ENCODE measurements around the gene SREK1IP1.

SREK1IP1 gene

DNA sequence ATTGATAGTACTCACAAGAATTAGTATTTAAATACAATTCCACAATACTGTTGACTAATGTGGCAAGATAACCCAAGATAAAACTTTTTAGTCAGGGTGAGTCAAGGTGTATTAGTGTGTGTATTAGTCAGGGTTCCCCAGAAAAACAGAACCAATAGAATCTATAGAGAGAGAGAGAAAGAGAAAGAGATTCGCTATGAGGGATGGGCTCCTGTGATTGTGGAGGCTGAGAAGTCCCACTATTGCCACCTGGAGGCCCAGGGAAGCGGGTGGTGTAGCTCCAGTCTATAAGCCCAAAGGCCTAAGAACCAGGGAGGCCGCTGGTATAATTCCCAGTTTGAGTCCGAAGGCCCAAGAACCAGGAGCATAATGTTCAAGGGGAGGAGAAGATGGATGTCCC lies 88.2 kb downstream of the SREK1IP1 start:
- DNase-seq = peak; percentile 8 to 9

DNA sequence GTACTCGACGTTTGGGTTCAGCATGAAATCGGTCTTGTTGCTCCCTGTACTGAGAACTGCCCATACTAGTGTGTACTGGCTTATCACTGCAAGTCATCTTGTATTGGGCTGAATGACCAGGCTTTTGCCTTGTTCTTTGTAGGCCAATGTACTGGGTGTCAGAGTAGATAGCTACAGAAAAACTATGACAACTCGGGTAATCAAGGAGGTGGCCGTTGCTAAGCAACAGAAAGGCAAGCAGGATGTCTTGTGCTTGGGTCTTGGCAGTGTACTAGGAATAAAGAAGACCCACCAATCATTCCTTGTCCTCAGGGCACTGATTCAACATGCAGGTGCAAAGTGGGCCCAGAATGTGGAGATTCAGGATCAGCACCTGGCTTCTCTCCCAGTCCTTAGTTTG lies 90.1 kb downstream of the SREK1IP1 start:
- no peak for DNase-seq

DNA sequence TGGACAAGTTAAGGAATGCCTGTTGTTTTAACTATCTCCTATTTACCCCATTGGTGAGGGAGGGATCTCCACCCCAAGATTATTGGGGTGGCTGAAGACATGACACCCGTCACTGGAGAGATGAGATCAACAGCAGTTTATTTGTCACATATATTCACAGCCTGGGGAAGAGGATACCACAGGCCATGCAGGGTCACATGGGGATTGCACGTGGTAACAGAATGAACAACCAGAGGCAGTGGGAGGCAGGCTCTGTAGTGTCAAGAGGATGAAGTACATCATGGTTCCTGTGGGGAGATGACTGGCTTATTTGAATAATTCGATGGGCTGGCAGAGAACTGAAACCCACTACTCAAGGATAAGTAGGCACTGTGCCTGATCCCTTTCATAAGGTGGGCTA lies 96.8 kb downstream of the SREK1IP1 start:
- no peak for DNase-seq

DNA sequence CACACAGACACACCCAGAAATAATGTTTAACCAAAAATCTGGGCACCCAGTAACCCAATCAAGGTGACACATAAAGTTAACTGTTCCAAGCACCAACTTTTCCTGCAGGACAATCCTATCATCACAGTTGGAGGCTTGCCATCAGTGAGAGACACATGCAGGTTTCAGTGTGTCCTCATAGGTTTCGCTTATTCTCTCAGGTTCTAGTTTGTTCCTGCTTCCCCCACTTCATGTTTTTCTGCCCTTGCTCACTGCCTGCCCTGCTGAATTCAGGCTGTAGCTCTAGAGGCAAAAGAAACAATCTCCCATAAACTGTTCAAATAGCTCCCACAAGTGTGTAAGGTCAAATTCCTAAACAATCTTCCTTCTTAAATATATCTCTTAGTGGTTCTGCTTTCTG lies 98.2 kb downstream of the SREK1IP1 start:
- DNase-seq = no peak

All from SHP77 (cell line).